Prostate gland (tissue), 2 donors: Measurements from ENCODE around the gene DGKZ. TPM values are rescaled to one million over a fixed set of nuclear protein-coding genes. Genes with fewer than 3 reads are reported as not detected.

Source experiments
- DNase-seq: peaks from one replicate; pipeline ENCODE4 v3.0.0-alpha.2; 2019; ENCODE audit warnings: low spot score
- H3K27ac ChIP-seq, 2 donors: fragments of 200-600 bp; sonication (generic); 2 replicates each; pipeline ENCODE4 v1.5.1; 2017 to 2019
- H3K27me3 ChIP-seq: fragments of 200-600 bp; sonication (generic); replicated peaks from 2 replicates; pipeline ENCODE4 v1.5.1; 2019; ENCODE audit not compliant: insufficient read depth
- H3K36me3 ChIP-seq, 2 donors: fragments of 200-600 bp; sonication (generic); 1 replicate in 1 of 2; 2 replicates in 1 of 2; pipeline versions ENCODE4 v1.5.1 to v1.8.1; 2017 to 2019
- H3K4me1 ChIP-seq: fragments of 200-600 bp; sonication (generic); replicated peaks from 2 replicates; pipeline ENCODE4 v1.5.1; 2019
- H3K4me3 ChIP-seq, 2 donors: fragments of 200-600 bp; sonication (generic); 2 replicates each; pipeline ENCODE4 v1.5.1; 2017 to 2019
- H3K9me3 ChIP-seq: fragments of 200-600 bp; sonication (generic); 2 replicates; pipeline ENCODE4 v1.5.1; 2017
- POLR2A ChIP-seq: fragments of 450-650 bp; IDR thresholded peaks from one replicate; pipeline ENCODE4 v1.6.1; 2016; ENCODE audit warnings: antibody characterized with exemption, mild to moderate bottlenecking
- POLR2AphosphoS5 ChIP-seq: sonication (generic); formaldehyde crosslinking; IDR thresholded peaks from one replicate; pipeline ENCODE4 v1.6.1; 2017; ENCODE audit warnings: antibody characterized with exemption
- WGBS: methylation state at CpG from one replicate; pipeline ENCODE4 v1.1.5; 2018; 5-methylcytosine and 5-hydroxymethylcytosine counted together
- intact Hi-C: fragments of 100-400 bp; cut with DNase I; formaldehyde crosslinking; loops from one replicate; pipeline ENCODE4 v1.14.2; 2022
- total RNA-seq, 2 donors: library from RNA; depleted of rRNA; stranded (reverse); fragments of >200 nt; gene quantifications; one replicate each; pipeline ENCODE4 v1.1.0, GENCODE V29; 2016
- TF ChIP-seq, protein P1 (sequence below), 4 experiments: fragments of 200-600 bp in 2 of 4; fragments of 450-650 bp in 2 of 4; sonication (generic) in 2 of 4; IDR thresholded peaks; 1 replicate in 3 of 4; 2 replicates in 1 of 4; pipeline ENCODE4 v1.5.1; 2016 to 2019; ENCODE audit warnings: antibody characterized with exemption in 4 of 4, mild to moderate bottlenecking in 2 of 4, moderate library complexity in 2 of 4

DGKZ gene
- total RNA-seq, 2 donors from 2014 or later, result 53.6 to 95.0 TPM

DNA sequence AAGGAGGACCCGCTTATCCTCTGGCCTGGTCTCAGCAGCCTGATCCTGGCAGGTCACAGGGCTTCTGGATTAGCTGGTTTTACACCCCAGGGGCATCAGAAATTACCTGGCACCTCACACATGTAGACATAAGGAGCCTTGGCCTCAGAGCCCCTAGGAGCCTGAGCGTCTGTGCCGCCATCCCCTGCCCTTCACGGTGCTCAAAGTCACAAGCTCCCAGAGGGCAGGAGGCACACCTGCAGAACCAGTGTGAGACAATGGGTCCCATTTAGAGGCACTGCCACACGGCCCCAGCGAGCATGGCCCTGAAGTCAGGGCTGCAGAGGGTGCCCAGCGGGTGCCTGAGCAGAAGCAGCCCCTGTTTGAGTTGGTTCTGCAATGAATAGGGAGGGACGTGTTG is 3.9 kb downstream of the DGKZ start:
- Histone ChIP-seq H3K9me3 (no peaks in the 10 kb centered on the region), H3K4me3 (no peak overlapping the region), H3K36me3 (no peaks in the 10 kb centered on the region), H3K4me1 (peaks cover 13% of the 10 kb centered on the region), H3K27me3 (no peaks in the 10 kb centered on the region), H3K27ac (no peak overlapping the region)
- no peak for DNase-seq
- WGBS, result 70% methylated on average over 8 of the region's 8 CpGs
- intact Hi-C loops, result no loop called here
- TF ChIP-seq POLR2A (no peak), POLR2AphosphoS5 (no peak)
- TF ChIP-seq, protein P1, sequence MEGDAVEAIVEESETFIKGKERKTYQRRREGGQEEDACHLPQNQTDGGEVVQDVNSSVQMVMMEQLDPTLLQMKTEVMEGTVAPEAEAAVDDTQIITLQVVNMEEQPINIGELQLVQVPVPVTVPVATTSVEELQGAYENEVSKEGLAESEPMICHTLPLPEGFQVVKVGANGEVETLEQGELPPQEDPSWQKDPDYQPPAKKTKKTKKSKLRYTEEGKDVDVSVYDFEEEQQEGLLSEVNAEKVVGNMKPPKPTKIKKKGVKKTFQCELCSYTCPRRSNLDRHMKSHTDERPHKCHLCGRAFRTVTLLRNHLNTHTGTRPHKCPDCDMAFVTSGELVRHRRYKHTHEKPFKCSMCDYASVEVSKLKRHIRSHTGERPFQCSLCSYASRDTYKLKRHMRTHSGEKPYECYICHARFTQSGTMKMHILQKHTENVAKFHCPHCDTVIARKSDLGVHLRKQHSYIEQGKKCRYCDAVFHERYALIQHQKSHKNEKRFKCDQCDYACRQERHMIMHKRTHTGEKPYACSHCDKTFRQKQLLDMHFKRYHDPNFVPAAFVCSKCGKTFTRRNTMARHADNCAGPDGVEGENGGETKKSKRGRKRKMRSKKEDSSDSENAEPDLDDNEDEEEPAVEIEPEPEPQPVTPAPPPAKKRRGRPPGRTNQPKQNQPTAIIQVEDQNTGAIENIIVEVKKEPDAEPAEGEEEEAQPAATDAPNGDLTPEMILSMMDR (IDR thresholded peaks at IDR 0.05), result no peak

DNA sequence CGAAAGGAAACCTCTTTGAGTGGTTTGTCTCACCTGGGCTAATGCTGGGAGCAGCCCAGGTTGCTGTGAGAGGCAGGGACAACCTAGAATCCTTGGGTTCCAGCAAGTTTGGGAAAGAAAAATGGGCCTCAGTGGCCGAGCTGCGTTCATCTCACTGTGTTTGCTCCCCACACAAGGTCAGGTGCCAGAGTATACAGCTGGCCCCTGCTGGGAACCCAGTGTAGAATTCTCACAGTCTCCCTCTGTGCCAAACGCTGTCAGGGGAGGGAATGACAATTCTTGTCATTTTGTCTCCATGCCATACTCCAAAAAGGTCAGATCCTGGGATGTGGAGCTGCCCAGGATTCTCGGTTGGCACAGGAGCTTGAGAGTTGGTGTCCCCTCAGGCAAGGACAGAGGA is 4.3 kb downstream of the DGKZ start:
- H3K4me1 ChIP-seq, result peaks cover 13% of the 10 kb centered on the region
- no peaks in the 10 kb centered on the region for H3K27me3 ChIP-seq
- no peaks in the 10 kb centered on the region for H3K9me3 ChIP-seq
- DNase-seq, result no peak
- no peak overlapping the region for H3K4me3 ChIP-seq
- TF ChIP-seq, protein P1 (IDR thresholded peaks at IDR 0.05), result no peak
- TF ChIP-seq POLR2AphosphoS5, result no peak
- no peak for TF ChIP-seq POLR2A
- no peaks in the 10 kb centered on the region for H3K36me3 ChIP-seq
- WGBS, result 50% methylated on average over 5 of the region's 5 CpGs
- H3K27ac ChIP-seq, result peak overlapping the region; percentile 4 to 44
- intact Hi-C loops, result no loop called here

DNA sequence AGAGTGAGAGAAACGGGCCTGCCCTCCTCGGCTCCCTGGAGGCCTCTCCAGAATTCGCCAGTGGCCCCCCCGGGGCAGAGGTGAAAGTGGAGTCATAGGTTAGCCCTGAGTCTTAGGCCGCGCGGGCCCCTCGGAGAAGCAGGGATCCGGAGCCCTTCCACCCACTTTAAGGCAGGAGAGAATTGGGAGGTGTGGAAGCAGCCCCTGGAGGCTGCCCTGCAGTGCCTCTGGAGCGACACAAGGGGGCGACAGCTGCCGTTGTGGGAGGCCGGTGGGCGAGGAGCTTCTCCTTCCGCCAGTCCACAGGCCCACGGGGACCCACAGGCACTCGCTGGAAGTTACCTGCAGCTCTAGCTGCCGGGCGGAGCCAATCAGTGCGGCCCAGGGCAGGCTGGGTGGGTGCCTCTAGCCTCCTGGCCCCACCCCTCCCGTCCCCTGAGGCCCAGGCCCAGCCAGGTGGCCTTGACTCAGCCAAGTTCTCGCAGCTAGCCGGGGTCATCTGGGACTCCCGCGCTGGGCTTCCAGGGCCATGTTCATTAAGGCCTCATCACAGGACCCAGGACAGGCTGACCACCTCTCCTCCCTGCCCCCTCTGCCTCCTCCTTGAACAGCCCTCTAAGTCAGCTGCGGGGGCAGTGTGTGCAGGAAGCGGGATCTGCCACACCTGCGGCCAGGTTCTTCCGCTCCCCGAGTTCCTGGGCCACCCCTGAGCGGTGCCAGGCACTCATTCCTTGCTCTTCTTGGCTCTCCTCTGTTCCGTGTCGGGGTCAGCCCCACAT is 5.0 kb downstream of the DGKZ start:
- no peak for DNase-seq
- 53% methylated on average over 33 of the region's 33 CpGs for WGBS
- H3K36me3 ChIP-seq, result no peaks in the 10 kb centered on the region
- H3K4me1 ChIP-seq, result peaks cover 13% of the 10 kb centered on the region
- H3K4me3 ChIP-seq, result no peak overlapping the region
- peak overlapping the region; percentile 4 to 44 for H3K27ac ChIP-seq
- H3K9me3 ChIP-seq, result no peaks in the 10 kb centered on the region
- H3K27me3 ChIP-seq, result no peaks in the 10 kb centered on the region
- TF ChIP-seq POLR2A, result peak; percentile 8
- TF ChIP-seq POLR2AphosphoS5, result no peak
- TF ChIP-seq, protein P1 (IDR thresholded peaks at IDR 0.05), result peak; percentile 18 to 83 (median 69)
- intact Hi-C loops, result no loop called here

DNA sequence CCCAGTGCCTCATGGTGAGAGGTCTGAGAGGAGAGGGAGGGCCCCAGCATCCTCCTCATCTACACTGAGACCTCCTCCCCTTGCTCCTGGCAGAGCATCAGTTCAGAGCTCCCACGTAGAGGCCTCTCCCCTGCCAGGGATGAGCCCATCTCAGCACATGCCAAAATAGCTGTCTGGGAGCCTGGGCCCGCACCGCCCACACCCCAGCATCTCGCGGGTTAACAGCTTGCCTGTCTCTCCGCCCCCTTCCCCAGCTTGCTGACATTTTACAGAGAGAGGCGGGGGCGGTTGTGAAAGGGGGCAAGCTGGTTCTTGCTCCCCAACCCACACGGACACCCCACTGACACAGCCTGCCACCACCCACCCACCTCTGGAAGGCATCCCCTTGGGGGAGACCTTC is 6.4 kb downstream of the DGKZ start:
- TF ChIP-seq POLR2AphosphoS5 (no peak), POLR2A (no peak)
- TF ChIP-seq, protein P1 (IDR thresholded peaks at IDR 0.05), result no peak
- no peaks in the 10 kb centered on the region for H3K27me3 ChIP-seq
- DNase-seq, result no peak
- H3K27ac ChIP-seq, result no peak overlapping the region
- no peaks in the 10 kb centered on the region for H3K9me3 ChIP-seq
- H3K4me1 ChIP-seq, result peaks cover 13% of the 10 kb centered on the region
- no peak overlapping the region for H3K4me3 ChIP-seq
- WGBS, result 25% methylated on average over 9 of the region's 9 CpGs
- intact Hi-C loops, result no loop called here
- H3K36me3 ChIP-seq, result no peaks in the 10 kb centered on the region

DNA sequence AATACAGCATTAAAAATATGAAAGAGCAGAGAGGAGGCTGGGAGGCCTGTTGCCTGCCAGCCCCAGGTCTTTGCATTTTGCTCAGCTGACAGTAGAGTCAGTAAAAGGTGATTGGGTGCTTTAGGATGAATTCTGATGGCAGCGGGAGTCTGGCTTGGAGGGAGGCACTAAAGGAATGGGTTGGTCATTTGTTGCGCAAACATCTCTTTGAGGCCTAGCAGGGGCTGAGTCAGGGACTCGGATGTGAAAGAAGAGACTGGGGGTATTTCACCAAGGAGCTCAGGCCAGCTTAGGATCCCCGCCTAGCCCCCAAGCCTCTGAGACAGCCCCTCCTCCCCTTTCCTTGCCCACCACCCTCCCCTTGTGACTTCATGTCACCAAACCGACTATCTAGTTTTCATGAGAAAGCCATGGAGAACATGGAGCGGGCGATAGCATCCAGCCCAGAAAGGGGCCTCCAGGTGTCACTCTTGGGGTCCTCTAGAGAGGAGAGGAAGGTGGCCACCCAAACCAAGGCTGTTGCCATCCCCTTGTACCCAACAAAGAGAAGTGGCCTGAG is 9.7 kb downstream of the DGKZ start:
- 74% methylated on average over 7 of the region's 7 CpGs for WGBS
- H3K4me3 ChIP-seq, result no peak overlapping the region
- no peaks in the 10 kb centered on the region for H3K36me3 ChIP-seq

More for the DNA sequence above, 9.7 kb downstream of the DGKZ start:
- no peak for DNase-seq
- no peaks in the 10 kb centered on the region for H3K27me3 ChIP-seq
- H3K27ac ChIP-seq, result peak overlapping the region; percentile 34 to 51
- intact Hi-C loops, result no loop called here
- peaks cover 11% of the 10 kb centered on the region for H3K4me1 ChIP-seq
- TF ChIP-seq POLR2AphosphoS5, result no peak
- TF ChIP-seq, protein P1 (IDR thresholded peaks at IDR 0.05), result no peak
- TF ChIP-seq POLR2A, result no peak
- H3K9me3 ChIP-seq, result no peaks in the 10 kb centered on the region
